Sigmoid colon (tissue), 4 donors: ENCODE results near the gene MACROH2A1.

Experiments used
- CTCF ChIP-seq, 4 experiments: fragments of 450-650 bp in 3 of 4; fragments of 200-600 bp in 1 of 4; IDR thresholded peaks; one replicate each; pipeline ENCODE4 v1.5.1; 2016 to 2019; ENCODE audit warnings: antibody characterized with exemption in 4 of 4, mild to moderate bottlenecking in 3 of 4, moderate library complexity in 2 of 4
- POLR2A ChIP-seq, 2 donors: fragments of 450-650 bp; IDR thresholded peaks; one replicate each; pipeline ENCODE4 v1.6.1; 2016; ENCODE audit warnings: antibody characterized with exemption in 2 of 2, mild to moderate bottlenecking in 2 of 2, moderate library complexity in 2 of 2
- POLR2AphosphoS5 ChIP-seq, 4 donors: sonication (generic); formaldehyde crosslinking; IDR thresholded peaks; one replicate each; pipeline ENCODE4 v1.6.1; 2017; ENCODE audit warnings: antibody characterized with exemption in 4 of 4

DNA sequence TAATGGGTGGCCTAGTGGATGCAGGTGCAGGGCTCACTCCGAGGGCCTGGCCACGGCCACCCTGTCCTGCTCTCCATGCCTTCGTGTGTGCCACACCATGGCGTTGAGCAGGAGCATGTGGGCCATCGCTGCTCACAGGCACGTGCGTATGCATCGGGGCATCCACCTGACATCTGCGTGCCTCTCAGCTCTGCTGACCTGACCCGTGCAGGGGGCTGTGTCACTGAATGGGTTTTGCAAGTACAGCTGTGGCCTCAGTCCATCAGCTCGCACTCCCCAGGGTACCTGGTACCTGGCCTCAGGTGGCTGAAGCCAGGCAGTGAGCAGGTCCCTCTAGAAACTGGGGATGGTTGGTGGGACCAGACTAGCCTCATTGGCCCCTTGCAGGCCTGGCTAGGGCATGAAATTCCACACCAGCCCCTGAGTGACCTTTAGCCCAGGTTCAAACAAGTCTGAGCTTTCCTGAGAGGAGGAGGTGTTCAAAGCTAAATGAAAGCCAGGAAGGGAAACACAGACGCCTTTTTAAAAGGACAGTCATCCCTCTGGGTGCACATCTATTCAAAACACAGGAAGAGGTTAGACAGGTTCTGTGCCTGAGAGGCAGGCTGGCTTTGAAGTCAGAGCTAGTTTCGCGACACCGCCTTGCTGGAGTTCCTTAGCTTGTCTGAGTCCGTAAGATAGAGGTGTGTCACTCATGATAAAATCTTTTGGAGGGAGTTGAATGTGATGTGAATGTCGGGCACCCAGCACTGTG is 74.0 kb downstream of the MACROH2A1 start:
- no peak for TF ChIP-seq CTCF (IDR thresholded peaks at IDR 0.05)
- no peak for TF ChIP-seq POLR2AphosphoS5 (IDR thresholded peaks at IDR 0.05)
- TF ChIP-seq POLR2A (IDR thresholded peaks at IDR 0.05): no peak
